Anterior cingulate cortex (tissue), 58 donors: ENCODE results near the gene VAC14.
A peak's percentile ranks its signal among the peaks of the same experiment; 100 is the strongest.

Experiments
- DNase-seq, 58 donors: peaks; one replicate each; lab custom pipeline; 2025; lab: John Stamatoyannopoulos, UW

VAC14 gene

GRCh38 chr16:70685938-70686375, 115.0 kb downstream of the VAC14 start, which contains the start of gene MTSS2:
Gene MTSS2 (minus strand): TSS chr16:70686053. CDS start chr16:70685791, 262 bp downstream.
- DNase-seq, result peak in 56 of 58 donors; percentile 25 to 91 (median 78)

GRCh38 chr16:70685061-70685937, 115.7 kb downstream of the VAC14 start:
- no peak for DNase-seq

- peak in 18 of 58 donors; percentile 20 to 65 (median 38) for DNase-seq
Observed at GRCh38 chr16:70684146-70685060, 116.6 kb downstream of the VAC14 start.

GRCh38 chr16:70683146-70683944, 117.6 kb downstream of the VAC14 start:
- no peak for DNase-seq

GRCh38 chr16:70682239-70683145, 118.5 kb downstream of the VAC14 start:
- DNase-seq, result no peak

GRCh38 chr16:70681382-70682238, 119.3 kb downstream of the VAC14 start:
- DNase-seq, result peak in 56 of 58 donors; percentile 27 to 92 (median 80)

GRCh38 chr16:70680495-70681381, 120.2 kb downstream of the VAC14 start:
- DNase-seq, result no peak

- DNase-seq, result peak in 2 of 58 donors; percentile 14 to 39
Observed at GRCh38 chr16:70679671-70680494, 121.1 kb downstream of the VAC14 start.

GRCh38 chr16:70678898-70679670, 121.9 kb downstream of the VAC14 start:
- DNase-seq, result no peak

- DNase-seq, result no peak
Observed at GRCh38 chr16:70678121-70678897, 122.6 kb downstream of the VAC14 start.

GRCh38 chr16:70677499-70678120, 123.3 kb downstream of the VAC14 start:
- DNase-seq, result no peak

GRCh38 chr16:70676675-70677498, 124.1 kb downstream of the VAC14 start:
- DNase-seq, result peak in 1 of 58 donors; percentile 46

GRCh38 chr16:70675851-70676513, 125.0 kb downstream of the VAC14 start:
- no peak for DNase-seq
